CD4-positive, alpha-beta T cell treated with Interleukin-1 beta for 1 hour (primary cell): ENCODE results near the gene DONSON.

ENCODE experiments used
- DNase-seq, 2 donors: peaks; one replicate each; pipeline ENCODE4 v3.0.0-alpha.2; 2020 to 2022

DONSON gene

GRCh38 chr21:33541105-33541711 lies 47.3 kb downstream of the DONSON start:
- peak in 1 of 2 donors; percentile 28 for DNase-seq

DNA sequence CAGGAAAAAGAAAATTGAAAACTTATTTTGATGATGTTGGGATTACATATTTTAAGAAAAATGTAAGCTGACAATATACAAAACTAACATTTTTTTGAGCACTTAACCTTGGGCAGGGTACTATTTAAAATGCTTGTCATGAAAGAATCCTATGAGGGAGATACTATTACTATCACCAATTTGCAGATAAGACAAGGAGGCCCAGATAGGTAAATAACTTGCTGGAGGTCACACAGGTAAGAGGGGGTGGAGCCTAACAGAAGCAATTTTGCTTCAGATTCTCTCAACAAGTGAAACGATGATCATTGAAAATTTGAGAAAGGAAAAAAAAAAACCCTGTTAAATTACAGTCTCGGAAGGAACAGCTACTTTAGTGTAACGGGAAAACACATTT lies 47.8 kb downstream of the DONSON start:
- no peak for DNase-seq

DNA sequence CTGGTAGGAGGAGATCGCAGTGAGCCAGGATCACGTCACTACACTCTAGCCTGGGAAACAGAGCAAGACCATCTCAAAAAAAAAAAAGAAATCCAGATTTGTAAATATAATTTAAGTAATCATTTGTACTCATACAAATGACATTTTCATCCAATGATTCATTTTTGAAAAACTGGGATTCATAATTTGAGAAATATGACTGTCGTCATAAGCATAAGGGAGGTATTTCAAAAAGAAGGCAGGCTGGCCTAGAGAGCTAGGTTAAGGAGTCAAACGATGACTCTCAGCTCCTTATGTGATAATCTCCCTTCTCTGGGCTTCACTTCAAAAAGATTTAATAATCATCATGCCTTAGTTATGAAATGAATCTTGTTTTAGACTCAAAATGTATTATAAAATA lies 48.9 kb downstream of the DONSON start:
- no peak for DNase-seq

- no peak for DNase-seq
Measured at GRCh38 chr21:33537212-33537611, 51.3 kb downstream of the DONSON start.

- DNase-seq = no peak
Measured at GRCh38 chr21:33531007-33531406, 57.5 kb downstream of the DONSON start.
